Lung (tissue), 12 donors: ENCODE results near the gene CDH7. TPM values are rescaled to one million over a fixed set of nuclear protein-coding genes. Genes with fewer than 3 reads are reported as not detected.

Experiments
- ATAC-seq: fragments of 200-7000 bp; cut with Tn5 transposase; one replicate; pipeline ENCODE4 v1.9.1; 2020; ENCODE audit warnings: moderate number of reproducible peaks; ENCODE audit not compliant: insufficient read depth, low FRiP score
- DNase-seq, 3 donors: peaks; one replicate each; pipeline ENCODE4 v3.0.0-alpha.2; 2013 to 2017
- H3K27ac ChIP-seq, 2 donors: one replicate each; pipeline ENCODE4 v1.5.1; 2013; ENCODE audit warnings: mild to moderate bottlenecking in 2 of 2, moderate library complexity in 2 of 2, control low read depth in 1 of 2, inconsistent platforms in 1 of 2, low read depth in 1 of 2, low read length in 1 of 2
- H3K27me3 ChIP-seq, 3 donors: one replicate each; pipeline ENCODE4 v1.5.1; 2013; ENCODE audit warnings: low read length in 2 of 3; ENCODE audit not compliant: control insufficient read depth in 3 of 3, insufficient read depth in 3 of 3
- H3K36me3 ChIP-seq, 4 donors: one replicate each; pipeline ENCODE4 v1.5.1; 2013; ENCODE audit warnings: low read length in 4 of 4, mild to moderate bottlenecking in 1 of 4, moderate library complexity in 1 of 4; ENCODE audit not compliant: control insufficient read depth in 4 of 4, insufficient read depth in 4 of 4
- H3K4me1 ChIP-seq, 5 donors: one replicate each; pipeline ENCODE4 v1.5.1; 2013; ENCODE audit warnings: low read length in 5 of 5, mild to moderate bottlenecking in 2 of 5, moderate library complexity in 1 of 5; ENCODE audit not compliant: control insufficient read depth in 5 of 5, insufficient read depth in 5 of 5
- H3K4me3 ChIP-seq: one replicate; pipeline ENCODE4 v1.5.1; 2013; ENCODE audit warnings: mild to moderate bottlenecking, control low read depth, moderate library complexity
- H3K9ac ChIP-seq, 2 donors: one replicate each; pipeline ENCODE4 v1.5.1; 2013; ENCODE audit warnings: low read length in 2 of 2, control low read depth in 1 of 2; ENCODE audit not compliant: insufficient read depth in 1 of 2
- H3K9me3 ChIP-seq, 4 donors: one replicate each; pipeline ENCODE4 v1.5.1; 2013; ENCODE audit warnings: low read length in 3 of 4, mild to moderate bottlenecking in 1 of 4, moderate library complexity in 1 of 4; ENCODE audit not compliant: control insufficient read depth in 4 of 4, insufficient read depth in 3 of 4
- CTCF ChIP-seq: IDR thresholded peaks from 2 replicates; pipeline ENCODE4 v1.5.1; 2012; ENCODE audit warnings: mild to moderate bottlenecking; ENCODE audit errors: control extremely low read depth, extremely low read depth
- WGBS, 2 donors: extraction: QIAGEN DNeasy Blood & Tissue Kit; methylation state at CpG; one replicate each; pipeline ENCODE4 v1.1.7; 2013; 5-methylcytosine and 5-hydroxymethylcytosine counted together
- polyA plus RNA-seq, 2 donors: library from polyadenylated mRNA; stranded (reverse); fragments of 200-250 nt; gene quantifications; one replicate each; pipeline ENCODE4 v1.2.1, GENCODE V29; 2013
- total RNA-seq, 2 donors: library from RNA; depleted of rRNA in 1 of 2; stranded (reverse); fragments of >200 nt in 1 of 2; gene quantifications; one replicate each; pipeline ENCODE4 v1.2.1, GENCODE V29; 2014 to 2021
- donor health status: control.
- donor health status: control.
- donor health status: Bipolar disorder and iron deficiency.
- donor health status: healthy.
- donor health status: DM: yes; HTN: yes; CAD: no.

CDH7 gene
- total and polyA plus RNA-seq, 4 donors: 0.07 to 0.40 TPM; not detected in 2

GRCh38 chr18:65827444-65827843 lies 76.6 kb downstream of the CDH7 start:
- Histone ChIP-seq H3K4me1 (no peaks in the 10 kb centered on the region), H3K9me3 (no peaks in the 10 kb centered on the region), H3K27ac (no peak overlapping the region), H3K9ac (no peak overlapping the region), H3K36me3 (no peaks in the 10 kb centered on the region), H3K4me3 (no peak overlapping the region), H3K27me3 (no peaks in the 10 kb centered on the region)
- WGBS, 2 donors: 93 to 98% methylated on average over 1 of the region's 1 CpG
- ATAC-seq (no peak), DNase-seq (peak in 1 of 3 donors; percentile 6)
- TF ChIP-seq CTCF: no peak

GRCh38 chr18:65835881-65836280 lies 85.1 kb downstream of the CDH7 start:
- no peak for TF ChIP-seq CTCF
- ATAC-seq (no peak), DNase-seq (no peak)
- no peaks in the 10 kb centered on the region for H3K4me1 ChIP-seq
- H3K9ac ChIP-seq: no peak overlapping the region
- no peak overlapping the region for H3K4me3 ChIP-seq
- peaks cover 0 to 1% (median 0%) of the 10 kb centered on the region in 4 donors for H3K9me3 ChIP-seq
- H3K27me3 ChIP-seq: no peaks in the 10 kb centered on the region
- no peak overlapping the region for H3K27ac ChIP-seq
- 85 to 93% methylated on average over 4 of the region's 4 CpGs for WGBS, 2 donors
- H3K36me3 ChIP-seq: no peaks in the 10 kb centered on the region

- ATAC-seq: no peak
- no peak for TF ChIP-seq CTCF
- H3K27me3 ChIP-seq: no peaks in the 10 kb centered on the region
- no peak overlapping the region for H3K27ac ChIP-seq
- no peaks in the 10 kb centered on the region for H3K36me3 ChIP-seq
- no peaks in the 10 kb centered on the region for H3K4me1 ChIP-seq
- H3K9ac ChIP-seq: no peak overlapping the region
- H3K4me3 ChIP-seq: no peak overlapping the region
- H3K9me3 ChIP-seq: no peaks in the 10 kb centered on the region
- no peak for DNase-seq
- 92 to 93% methylated on average over 2 of the region's 2 CpGs for WGBS, 2 donors
These were observed 95.3 kb downstream of the CDH7 start for GRCh38 chr18:65846107-65846506.

GRCh38 chr18:65852273-65852672 lies 101.5 kb downstream of the CDH7 start:
- DNase-seq (no peak), ATAC-seq (no peak)
- TF ChIP-seq CTCF: no peak
- H3K36me3 ChIP-seq: no peaks in the 10 kb centered on the region
- H3K27me3 ChIP-seq: no peaks in the 10 kb centered on the region
- no peak overlapping the region for H3K27ac ChIP-seq
- no peaks in the 10 kb centered on the region for H3K4me1 ChIP-seq
- H3K9me3 ChIP-seq: no peaks in the 10 kb centered on the region
- H3K9ac ChIP-seq: no peak overlapping the region
- 81 to 87% methylated on average over 3 of the region's 3 CpGs for WGBS, 2 donors
- H3K4me3 ChIP-seq: no peak overlapping the region
